Natural killer cell treated with Interleukin-12 subunit alpha and Interleukin-12 subunit beta and Interleukin-15 and Interleukin-18, amount 100 ng/mL, for 72 hours (primary cell): Measurements from ENCODE around the gene PPP1R13B. TPM values are rescaled to one million over a fixed set of nuclear protein-coding genes. Genes with fewer than 3 reads are reported as not detected.
"Not testable (repeated sequence)": the region's sequence is repeated elsewhere in the genome, so short reads cannot be mapped to it uniquely, and the experiment has no call there.

Experiments
- ATAC-seq, 2 donors: fragments of 150-1000 bp; cut with Tn5 transposase in 1 of 2; sonication (Bioruptor Pico), chemical (Tn5 transposase) in 1 of 2; 2 replicates each; pipeline ENCODE4 v1.10.0; 2021
- DNase-seq: peaks from one replicate; pipeline ENCODE4 v3.0.0; 2022; ENCODE audit warnings: low spot score
- H3K27ac Mint-ChIP-seq, 2 donors: 1 replicate in 1 of 2; 2 replicates in 1 of 2; pipeline ENCODE4 v1.8.0; 2022; ENCODE audit warnings: mixed read lengths in 2 of 2, mild to moderate bottlenecking in 1 of 2, moderate library complexity in 1 of 2
- H3K27me3 Mint-ChIP-seq, 2 donors: 1 replicate in 1 of 2; 2 replicates in 1 of 2; pipeline ENCODE4 v1.8.0; 2022; ENCODE audit warnings: mixed read lengths in 2 of 2
- H3K36me3 Mint-ChIP-seq: one replicate; pipeline ENCODE4 v1.8.0; 2022; ENCODE audit warnings: mixed read lengths
- H3K4me1 Mint-ChIP-seq, 2 donors: 1 replicate in 1 of 2; 2 replicates in 1 of 2; pipeline ENCODE4 v1.8.0; 2022; ENCODE audit warnings: low read depth in 2 of 2, mixed read lengths in 2 of 2, mild to moderate bottlenecking in 1 of 2
- H3K4me3 Mint-ChIP-seq: one replicate; pipeline ENCODE4 v1.8.0; 2022; ENCODE audit warnings: mixed read lengths
- H3K9me3 Mint-ChIP-seq: 2 replicates; pipeline ENCODE4 v1.8.0; 2022; ENCODE audit warnings: mixed read lengths
- total RNA-seq, 2 donors: library from RNA; stranded (reverse); gene quantifications; one replicate each; pipeline ENCODE4 v1.2.3, GENCODE V29; 2022

Gene PPP1R13B
- total RNA-seq, 2 donors from 2014 or later: 14.4 to 25.7 TPM

DNA sequence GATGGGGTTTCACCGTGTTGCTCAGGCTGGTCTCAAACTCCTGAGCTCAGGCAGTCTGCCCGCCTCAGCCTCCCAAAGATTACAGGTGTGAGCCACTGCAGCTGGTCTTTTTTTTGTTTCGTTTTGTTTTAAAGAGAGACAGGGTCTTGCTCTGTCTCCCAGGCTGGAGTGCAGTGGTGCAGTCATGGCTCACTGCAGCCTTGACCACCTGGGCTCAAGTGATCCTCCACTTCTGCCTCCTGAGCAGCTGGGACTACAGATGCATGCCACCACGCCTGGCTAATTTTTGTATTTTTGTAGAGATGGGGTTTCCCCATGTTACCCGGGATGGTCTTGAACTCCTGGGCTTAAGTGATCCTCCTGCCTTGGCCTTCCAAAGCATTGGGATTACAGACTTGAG is 155.7 kb downstream of the PPP1R13B start:
- ATAC-seq: not testable (repeated sequence)

DNA sequence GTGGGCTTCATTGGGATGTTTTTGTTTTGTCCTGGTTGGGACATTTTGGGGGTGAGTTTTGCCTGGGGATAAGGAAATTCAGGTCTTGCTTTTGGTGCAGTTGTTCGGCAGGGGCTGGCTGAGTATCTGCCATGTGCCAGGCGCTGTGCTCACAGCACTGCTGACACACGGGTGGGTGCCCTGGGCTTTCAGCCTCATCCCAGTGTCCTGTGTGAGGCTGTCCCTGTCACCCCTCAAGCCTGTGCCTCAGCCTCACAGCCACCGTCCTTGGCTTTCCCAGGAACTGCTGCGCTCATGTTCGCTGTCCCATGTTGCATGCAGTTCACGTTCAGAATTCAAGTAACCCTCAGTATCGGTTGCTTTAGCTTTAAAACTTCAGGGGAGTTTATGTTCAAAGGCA is 157.0 kb downstream of the PPP1R13B start:
- H3K27me3 Mint-ChIP-seq: no peaks in the 10 kb centered on the region
- H3K36me3 Mint-ChIP-seq: no peaks in the 10 kb centered on the region
- no peaks in the 10 kb centered on the region for H3K9me3 Mint-ChIP-seq
- H3K4me1 Mint-ChIP-seq: peaks cover 0 to under 1% of the 10 kb centered on the region in 2 donors
- no peak for DNase-seq
- no peak overlapping the region for H3K27ac Mint-ChIP-seq
- H3K4me3 Mint-ChIP-seq: no peak overlapping the region
- no peak for ATAC-seq

More for the DNA sequence above, 155.7 kb downstream of the PPP1R13B start:
- not testable (repeated sequence) for H3K27me3 Mint-ChIP-seq, H3K9me3 Mint-ChIP-seq, DNase-seq, H3K4me3 Mint-ChIP-seq, H3K36me3 Mint-ChIP-seq, H3K4me1 Mint-ChIP-seq, H3K27ac Mint-ChIP-seq

DNA sequence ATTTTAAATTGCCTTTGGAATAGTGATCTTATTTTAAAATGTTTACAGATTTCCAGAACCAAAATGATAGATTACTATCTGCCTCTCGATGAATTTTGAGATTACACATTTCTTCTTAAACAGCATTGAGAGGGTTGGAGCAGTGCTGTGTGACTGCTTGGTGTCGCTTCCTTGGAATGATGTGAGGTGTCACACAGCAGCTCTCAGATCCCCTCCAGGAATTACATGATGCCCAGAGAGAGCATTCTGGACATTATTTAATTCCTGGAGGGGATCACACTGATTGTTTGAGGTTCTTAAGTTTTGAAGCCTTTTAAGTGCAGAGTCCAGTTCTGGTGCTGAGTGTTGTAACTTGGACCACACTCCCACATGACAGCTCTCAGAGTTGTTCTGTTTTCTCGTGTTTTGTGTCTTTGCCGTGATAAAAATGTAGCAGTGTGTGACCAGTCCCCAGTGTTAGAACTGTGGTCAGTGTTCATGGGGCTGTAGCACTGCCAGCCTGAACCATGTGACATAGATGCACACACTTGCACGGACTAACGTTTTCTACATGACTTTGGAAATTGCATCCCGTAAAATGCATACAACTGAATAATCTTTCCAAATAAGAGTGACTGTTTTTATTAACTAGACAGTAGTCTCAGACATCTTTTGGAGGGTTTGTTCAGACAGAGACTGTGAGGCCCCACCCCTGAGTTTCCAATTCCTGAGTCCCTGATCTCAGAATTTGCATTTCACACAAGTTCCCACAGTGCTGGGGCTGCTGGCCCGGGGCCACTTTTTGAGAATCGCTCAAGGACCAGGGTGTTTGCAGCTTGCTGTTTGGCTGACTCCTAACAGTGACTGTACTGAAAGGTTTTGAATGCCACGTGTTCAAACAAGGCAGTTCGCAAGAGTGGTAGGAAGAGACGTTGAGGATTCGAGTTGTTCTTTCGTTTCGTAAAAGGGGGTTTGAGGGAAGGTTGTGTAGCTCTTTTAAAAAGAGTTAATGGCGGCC is 158.2 kb downstream of the PPP1R13B start:
- no peaks in the 10 kb centered on the region for H3K4me1 Mint-ChIP-seq
- peak overlapping the region in 1 of 2 donors; percentile 22 for H3K27ac Mint-ChIP-seq
- no peaks in the 10 kb centered on the region for H3K9me3 Mint-ChIP-seq
- ATAC-seq (no peak), DNase-seq (no peak)
- H3K27me3 Mint-ChIP-seq: no peaks in the 10 kb centered on the region
- H3K4me3 Mint-ChIP-seq: no peak overlapping the region
- H3K36me3 Mint-ChIP-seq: no peaks in the 10 kb centered on the region

DNA sequence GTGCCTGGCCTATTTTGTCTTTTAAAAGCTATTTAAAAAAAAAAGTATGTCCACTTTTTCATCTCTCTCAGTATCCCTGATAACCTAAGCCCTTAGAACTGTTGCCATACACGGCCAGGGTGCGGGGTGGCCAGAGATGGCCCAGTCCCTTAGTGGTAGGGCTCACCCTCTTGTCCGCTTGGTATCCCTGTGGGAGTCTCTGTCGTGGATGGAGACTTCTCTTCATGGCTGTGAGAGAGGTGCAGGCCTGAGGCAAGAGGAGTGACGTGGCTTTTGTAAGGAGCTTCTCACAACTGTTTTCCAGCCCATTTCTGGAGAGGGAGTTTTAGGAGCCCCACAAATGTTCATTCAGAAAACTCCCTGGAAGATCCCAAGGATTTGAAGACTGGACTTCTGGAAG is 158.9 kb downstream of the PPP1R13B start:
- H3K9me3 Mint-ChIP-seq: no peaks in the 10 kb centered on the region
- DNase-seq: peak; percentile 22
- H3K4me1 Mint-ChIP-seq: no peaks in the 10 kb centered on the region
- no peaks in the 10 kb centered on the region for H3K27me3 Mint-ChIP-seq
- no peak for ATAC-seq
- H3K36me3 Mint-ChIP-seq: no peaks in the 10 kb centered on the region
- no peak overlapping the region for H3K27ac Mint-ChIP-seq
- H3K4me3 Mint-ChIP-seq: no peak overlapping the region

DNA sequence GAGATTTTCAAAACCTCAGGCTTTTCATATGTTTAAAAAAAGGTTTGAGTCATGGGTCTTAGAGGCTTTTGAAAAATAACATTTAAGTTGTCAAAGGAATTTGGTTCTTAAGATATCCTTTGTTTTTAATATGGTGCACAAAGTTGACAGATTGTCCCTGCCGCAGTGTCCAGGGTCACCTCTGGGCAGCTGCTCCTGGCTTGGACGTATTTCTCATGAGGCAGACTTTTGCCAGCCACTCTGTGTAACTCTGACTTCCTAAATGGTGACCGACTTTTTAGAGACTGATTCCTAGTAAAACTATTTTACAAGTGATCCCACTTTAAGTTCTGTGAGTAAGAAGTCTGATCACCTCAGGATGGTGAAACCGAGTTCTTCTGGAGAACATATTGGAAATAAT is 159.7 kb downstream of the PPP1R13B start:
- Mint-ChIP-seq H3K27ac (no peak overlapping the region), H3K4me1 (no peaks in the 10 kb centered on the region), H3K36me3 (no peaks in the 10 kb centered on the region), H3K27me3 (no peaks in the 10 kb centered on the region), H3K9me3 (no peaks in the 10 kb centered on the region), H3K4me3 (no peak overlapping the region)
- no peak for DNase-seq
- ATAC-seq: no peak

DNA sequence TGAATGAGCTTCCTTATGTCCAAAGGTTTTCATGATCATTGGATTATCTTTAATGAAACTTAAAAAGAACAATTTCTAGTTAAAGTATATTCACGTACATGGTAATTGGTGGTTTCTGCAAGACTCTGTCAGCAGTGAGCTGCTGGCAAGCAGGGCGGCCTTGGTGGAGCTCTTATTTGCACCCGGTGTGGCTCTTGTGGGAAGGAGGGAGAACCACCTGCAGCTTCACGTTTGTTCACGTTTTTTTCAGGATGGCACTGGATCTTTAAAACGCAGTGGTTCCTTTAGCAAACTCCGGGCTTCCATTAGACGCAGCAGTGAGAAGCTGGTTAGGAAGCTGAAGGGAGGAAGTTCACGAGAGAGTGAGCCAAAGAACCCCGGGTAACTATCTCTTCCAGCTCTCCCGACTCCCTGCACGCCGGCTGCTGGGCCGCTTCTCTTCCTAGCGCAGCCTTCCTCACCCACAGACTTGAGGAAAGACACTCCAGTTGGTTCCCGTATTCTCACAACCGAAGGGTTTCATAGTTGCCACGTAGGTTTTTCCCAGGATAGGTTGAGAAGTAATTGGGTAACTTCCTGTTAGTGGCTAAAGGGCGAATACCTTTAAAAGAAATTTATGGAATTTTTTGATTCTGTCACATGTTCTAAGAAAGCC is 160.4 kb downstream of the PPP1R13B start:
- Mint-ChIP-seq H3K27ac (no peak overlapping the region), H3K4me3 (no peak overlapping the region), H3K27me3 (no peaks in the 10 kb centered on the region), H3K9me3 (no peaks in the 10 kb centered on the region), H3K36me3 (no peaks in the 10 kb centered on the region), H3K4me1 (no peaks in the 10 kb centered on the region)
- no peak for ATAC-seq
- no peak for DNase-seq

DNA sequence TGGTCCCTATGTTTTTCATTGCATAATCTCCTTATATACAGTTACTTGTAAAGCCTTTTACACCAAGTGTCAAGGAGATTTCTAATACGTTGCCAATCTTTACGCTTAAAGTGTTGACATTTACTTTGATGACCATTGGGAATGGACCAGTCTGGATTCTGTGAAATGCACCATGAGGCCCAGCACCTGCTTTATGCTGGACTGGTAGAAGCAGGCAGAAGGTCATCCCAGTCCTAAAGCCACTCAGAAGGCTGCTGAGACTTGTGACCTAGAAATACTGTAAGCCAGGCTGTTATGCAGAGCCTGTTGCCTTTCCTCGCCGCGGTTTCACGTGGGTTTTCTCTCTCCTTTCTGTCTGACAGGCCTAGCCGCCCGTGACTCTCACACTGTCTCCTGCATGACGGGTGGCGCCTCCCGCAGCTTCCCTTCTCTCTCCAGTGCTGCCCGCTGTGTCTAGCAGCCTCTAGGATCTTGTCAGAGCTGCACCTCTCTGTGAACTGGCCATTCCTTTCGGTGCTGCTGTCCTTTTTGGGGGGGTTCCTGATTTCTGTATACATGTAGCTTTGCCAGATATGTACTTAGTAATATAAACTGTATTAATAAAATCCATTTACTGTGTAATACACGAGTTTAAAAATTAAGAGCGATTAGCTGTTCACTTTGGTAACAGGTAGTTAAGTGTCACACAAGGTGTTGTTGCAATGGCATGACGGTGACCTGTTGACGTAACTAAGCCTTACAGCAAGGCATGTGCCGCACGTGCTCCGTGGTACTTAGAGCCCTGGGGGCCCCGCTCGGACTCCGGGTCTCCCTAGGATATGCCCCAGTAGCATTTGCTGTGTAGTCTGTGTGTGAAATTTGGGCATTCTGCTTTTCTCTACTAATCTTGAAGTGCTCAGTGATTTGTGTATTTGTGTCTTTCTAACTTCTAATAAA is 161.8 kb downstream of the PPP1R13B start:
- Mint-ChIP-seq H3K4me3 (no peak overlapping the region), H3K36me3 (peaks cover 2% of the 10 kb centered on the region), H3K27me3 (no peaks in the 10 kb centered on the region), H3K9me3 (no peaks in the 10 kb centered on the region), H3K4me1 (no peaks in the 10 kb centered on the region), H3K27ac (no peak overlapping the region)
- ATAC-seq (no peak), DNase-seq (no peak)

DNA sequence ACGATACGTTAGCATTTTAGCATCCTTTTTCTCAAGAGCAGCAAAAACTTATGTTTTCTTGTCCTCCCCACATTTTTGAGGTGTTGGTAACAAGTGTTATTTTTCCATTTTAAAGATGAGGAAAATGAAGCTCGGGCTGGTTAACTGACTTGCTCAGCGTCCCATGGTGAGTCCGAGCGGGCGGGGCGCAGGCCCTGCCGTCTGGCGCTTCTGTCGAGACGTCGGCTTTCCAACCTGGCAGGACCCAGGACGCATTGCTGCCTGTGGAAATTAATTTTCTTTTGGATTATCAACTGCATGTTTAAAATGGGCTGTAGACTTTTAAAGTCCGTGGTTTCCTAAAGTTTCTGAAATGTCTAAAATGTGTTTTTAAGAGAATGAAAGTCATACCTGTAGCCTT is 162.5 kb downstream of the PPP1R13B start:
- Mint-ChIP-seq H3K27me3 (no peaks in the 10 kb centered on the region), H3K27ac (no peak overlapping the region), H3K4me3 (no peak overlapping the region), H3K4me1 (no peaks in the 10 kb centered on the region), H3K9me3 (no peaks in the 10 kb centered on the region), H3K36me3 (peaks cover 4% of the 10 kb centered on the region)
- no peak for DNase-seq
- ATAC-seq: no peak

DNA sequence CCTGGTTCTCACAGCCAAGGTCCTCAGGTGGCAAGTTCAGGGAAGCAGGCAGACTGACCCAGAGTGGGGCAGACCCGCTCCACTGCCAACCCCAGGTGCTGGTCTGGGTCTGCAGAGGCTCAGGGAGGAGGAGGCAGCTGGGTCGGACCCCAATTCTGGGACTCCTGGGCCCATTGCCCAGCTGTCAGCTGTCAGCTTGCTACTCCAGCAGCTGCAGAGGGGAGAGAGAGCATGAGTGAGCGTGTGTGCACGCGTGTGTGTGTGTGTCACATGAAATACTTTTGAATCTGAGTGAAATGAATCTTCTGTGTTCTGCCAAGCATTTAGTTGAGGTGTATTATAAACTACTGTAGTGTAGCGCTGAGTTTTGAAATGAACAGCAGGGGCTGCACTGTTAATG is 162.9 kb downstream of the PPP1R13B start:
- ATAC-seq: no peak
- Mint-ChIP-seq H3K4me1 (peaks cover 0 to 2% of the 10 kb centered on the region in 2 donors), H3K9me3 (no peaks in the 10 kb centered on the region), H3K27me3 (no peaks in the 10 kb centered on the region), H3K36me3 (peaks cover 4% of the 10 kb centered on the region), H3K27ac (no peak overlapping the region), H3K4me3 (no peak overlapping the region)
- no peak for DNase-seq

Other genes starting within 250 kb of the PPP1R13B start
- gene KLC1, start 218.4 kb downstream of the PPP1R13B start, total RNA-seq: 100 to 1,000 TPM; 150 to 189 TPM
- gene XRCC3, start 132.1 kb downstream of the PPP1R13B start, total RNA-seq: 100 to 1,000 TPM in 1 of 2 donors, 10 to 100 TPM in 1; 37.3 to 112 TPM
- gene ZFYVE21, start 131.8 kb downstream of the PPP1R13B start, total RNA-seq: 10 to 100 TPM; 13.0 to 22.0 TPM
- 1 to 10 TPM; 1.1 to 2.1 TPM for gene TDRD9, start 80.9 kb upstream of the PPP1R13B start, total RNA-seq
- not detected for gene RD3L, start 95.0 kb upstream of the PPP1R13B start, total RNA-seq
- gene ASPG, start 238.1 kb upstream of the PPP1R13B start, total RNA-seq: not detected